Measurements from ENCODE around the gene TSPAN5. TPM values are rescaled to one million over a fixed set of nuclear protein-coding genes. Genes with fewer than 3 reads are reported as not detected.

TSPAN5 gene
- total RNA-seq, 1 donor from 2014 or later: 0.43 TPM

DNA sequence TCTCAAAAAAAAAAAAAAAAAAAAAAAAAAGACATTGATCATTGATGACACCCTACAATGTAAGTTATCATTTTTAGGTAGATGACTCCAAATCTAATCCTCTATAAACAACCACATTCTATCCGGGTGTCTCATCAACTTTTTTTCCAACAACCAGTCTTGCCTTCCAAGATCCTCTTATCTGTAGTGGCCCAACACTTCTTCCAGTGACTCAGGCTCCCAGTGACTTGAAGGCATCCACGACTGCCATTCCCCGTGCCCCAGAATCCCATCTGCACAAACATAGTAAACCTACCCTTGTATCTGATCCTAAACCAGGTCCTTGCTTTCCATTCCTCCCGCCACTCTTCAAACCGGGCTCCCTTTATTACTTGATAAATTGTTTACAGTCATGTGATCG lies 15.6 kb upstream of the TSPAN5 start:
- DNase-seq (ENCODE audit: low spot score): no peak

DNA sequence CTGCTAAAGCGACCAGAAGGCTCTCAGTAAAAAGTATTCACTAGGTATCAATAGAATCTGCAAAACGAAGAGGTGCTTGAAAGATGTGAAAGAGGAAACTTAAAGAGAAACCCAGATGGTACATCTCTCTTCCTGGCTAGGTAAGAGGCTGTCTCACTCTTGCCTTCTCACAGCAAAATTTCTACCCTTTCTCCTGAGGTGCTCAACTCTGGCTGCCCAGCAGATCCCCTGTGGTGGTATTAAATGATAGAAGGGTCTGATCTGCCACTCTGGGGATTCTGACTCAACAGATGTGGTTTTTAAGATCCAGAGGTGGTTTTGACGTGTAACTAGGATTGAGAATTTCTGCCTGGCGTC lies 14.9 kb upstream of the TSPAN5 start:
- no peak for ATAC-seq
- DNase-seq (ENCODE audit: low spot score): no peak

More for the DNA sequence above, 15.6 kb upstream of the TSPAN5 start:
- no peak for ATAC-seq

DNA sequence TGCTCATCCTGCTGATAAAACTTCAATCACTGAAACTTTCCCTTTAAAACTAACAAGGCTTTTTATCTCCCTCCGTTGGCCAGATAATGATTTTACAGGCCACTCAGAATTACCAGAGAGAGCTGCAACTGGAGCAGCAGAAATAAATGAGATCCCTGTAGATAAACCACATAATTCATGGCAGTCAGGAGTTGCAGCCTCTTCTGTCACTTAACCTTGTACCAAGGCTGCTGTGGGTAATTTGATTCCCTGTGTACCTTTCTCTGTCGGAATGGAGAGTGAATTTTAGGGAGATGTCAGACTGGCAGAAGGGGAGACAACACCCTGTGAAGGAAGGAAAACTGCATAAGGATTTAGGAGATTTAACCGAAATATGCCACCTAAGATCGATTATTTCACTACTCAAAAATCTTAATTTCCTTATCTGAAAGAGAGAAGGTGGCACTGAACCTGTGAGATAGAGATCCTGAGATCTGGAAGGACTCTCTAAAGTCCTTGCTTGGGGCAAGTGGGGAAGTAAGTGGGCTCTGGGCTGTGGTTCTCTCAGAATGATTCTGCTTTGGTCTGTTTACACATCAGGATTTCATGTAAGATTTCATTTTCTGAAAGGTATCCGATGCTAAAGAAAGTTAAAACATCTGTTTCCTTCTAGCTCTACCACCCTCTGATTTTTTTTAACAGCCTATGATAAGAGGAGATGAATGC lies 14.3 kb upstream of the TSPAN5 start:
- ATAC-seq (no peak), DNase-seq (ENCODE audit: low spot score) (no peak)

DNA sequence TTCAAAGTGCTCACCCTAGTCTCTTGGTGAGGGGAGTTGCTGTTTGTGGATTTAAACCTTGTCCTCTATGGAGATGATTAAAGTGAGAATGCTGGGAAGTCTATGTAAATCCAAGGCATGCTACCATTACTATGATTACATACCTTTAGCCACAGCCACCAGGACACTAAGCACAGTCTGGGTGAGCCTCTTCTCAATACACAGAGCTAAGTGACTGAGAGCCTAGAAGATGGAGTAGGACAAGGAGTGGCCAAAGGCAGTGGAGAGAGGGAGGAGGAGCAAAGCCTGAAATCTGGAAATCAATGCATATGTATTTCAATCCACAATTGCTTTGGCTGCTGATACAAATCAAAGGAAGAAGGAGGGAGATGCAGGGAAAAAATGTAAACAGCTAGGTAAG lies 12.7 kb upstream of the TSPAN5 start:
- DNase-seq (ENCODE audit: low spot score) (no peak), ATAC-seq (no peak)

DNA sequence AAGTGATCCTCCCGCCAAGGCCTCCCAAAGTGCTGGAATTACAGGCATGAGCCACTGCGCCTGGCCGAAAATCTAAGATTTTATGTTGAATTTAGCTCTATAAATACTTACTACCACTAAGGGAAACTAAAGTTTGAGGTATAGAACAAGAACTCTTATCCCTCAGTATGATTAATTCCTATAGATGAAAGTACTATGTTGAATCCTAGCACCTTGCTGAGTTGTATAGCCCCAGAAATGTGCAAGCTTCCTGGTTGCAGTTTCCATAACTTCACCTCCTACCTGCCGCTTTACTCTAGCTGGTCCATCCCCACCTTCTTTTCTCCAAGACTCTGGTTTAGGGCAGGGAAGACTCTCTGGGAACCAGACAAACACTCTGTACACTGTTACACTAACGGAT lies 11.8 kb upstream of the TSPAN5 start:
- ATAC-seq (no peak), DNase-seq (ENCODE audit: low spot score) (no peak)

DNA sequence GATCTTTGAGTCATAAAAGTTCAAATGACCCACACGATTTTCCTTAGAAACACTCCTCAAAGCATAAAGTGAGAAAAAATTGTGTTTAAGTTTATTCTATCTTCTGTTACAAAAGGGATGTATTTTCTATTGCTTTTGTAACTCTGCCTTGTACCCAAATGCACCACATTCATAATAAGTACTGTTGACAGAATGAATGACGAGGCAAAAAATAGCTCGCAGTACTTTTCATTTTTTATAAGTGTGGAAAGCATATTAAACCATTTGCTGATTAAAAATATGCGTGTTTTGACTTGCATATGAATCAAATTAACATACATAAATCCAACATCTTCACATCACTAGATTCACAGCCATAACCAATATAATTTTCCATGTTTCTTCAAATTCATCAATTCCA lies 11.2 kb upstream of the TSPAN5 start:
- no peak for ATAC-seq
- no peak for DNase-seq (ENCODE audit: low spot score)

DNA sequence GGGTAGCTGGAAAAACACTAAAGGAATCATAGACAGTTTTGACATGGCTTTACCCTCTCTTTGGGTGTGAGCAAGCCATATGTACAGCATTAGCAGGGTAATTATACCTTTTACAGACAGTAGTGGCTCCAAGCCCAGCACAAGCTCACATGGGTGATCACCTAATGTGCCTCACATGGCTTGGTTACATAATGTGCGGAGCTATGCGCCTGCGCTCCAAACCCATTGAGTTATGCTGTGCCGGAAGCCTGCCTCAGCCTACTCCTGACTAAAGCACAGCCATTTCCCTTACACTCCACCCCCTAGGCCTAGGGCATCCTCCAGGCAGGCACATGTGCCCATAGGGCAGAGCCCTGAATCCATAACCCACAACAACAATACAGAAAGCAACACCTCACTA lies 6.5 kb upstream of the TSPAN5 start:
- DNase-seq (ENCODE audit: low spot score) (no peak), ATAC-seq (no peak)

DNA sequence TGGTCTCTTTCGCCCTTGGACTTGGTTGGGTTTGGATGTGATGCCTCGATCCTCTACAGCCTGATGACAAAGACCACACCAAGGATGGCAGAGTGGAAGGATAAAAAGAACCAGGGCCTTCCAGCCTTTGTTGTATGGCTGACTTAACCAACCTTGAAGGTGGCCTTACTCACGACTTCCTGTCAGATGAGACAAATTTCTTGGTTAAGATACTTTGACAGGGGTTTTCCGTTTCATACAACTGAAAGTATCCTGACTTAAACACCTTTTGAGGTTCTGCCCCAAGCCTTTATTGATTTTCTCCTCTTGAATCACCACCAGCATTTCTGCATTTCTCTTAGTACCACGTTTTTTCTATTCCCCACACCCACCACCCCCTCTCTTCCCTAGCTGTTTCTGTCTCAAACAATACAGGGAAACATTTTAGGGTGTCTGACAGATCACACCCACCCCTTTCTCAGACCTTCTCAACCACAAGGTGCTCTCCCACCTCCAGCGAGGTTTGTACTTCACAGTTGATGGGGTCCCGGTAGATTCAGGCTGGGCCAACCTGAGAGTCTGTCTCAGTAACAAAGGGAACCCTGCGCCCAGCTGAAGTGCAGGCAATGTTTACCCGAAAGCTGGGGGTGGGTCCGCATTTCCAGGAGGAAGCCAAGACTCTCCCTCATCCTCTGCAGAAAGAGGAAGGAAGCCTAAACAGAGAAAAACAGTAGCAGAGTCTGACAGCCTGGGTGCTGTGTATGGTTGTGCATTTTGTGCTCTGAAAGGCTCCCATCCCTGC lies 5.0 kb upstream of the TSPAN5 start:
- ATAC-seq (peak; percentile 19), DNase-seq (ENCODE audit: low spot score) (no peak)

DNA sequence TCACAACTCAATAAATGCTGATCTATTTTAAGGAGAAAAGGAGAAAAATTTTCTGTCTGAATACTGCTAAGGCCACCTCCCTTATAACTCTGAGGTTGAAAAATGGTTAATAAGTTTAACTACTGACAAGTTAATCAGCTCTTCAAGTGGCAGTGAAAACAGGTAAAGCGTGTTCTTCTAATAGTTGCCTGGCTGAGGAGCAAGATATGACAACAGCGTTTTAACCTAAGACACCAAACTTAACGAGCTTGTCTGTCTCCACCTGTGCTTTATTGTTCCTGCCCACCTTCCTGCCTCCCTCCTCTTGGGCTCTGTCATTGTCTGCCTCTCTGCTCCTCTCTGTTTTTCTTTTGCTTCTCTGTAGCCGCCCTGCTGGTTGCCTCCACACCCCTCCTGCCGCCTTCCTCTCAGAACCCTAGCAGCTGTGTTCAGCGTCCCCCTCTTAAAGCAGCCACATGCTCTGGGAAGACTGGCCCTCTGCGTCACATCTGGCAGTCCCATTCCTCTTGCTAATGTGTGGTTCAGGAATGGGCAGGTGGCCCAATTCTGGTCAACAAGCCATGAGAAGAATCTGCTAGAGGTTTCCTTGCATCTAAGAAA lies 4.3 kb upstream of the TSPAN5 start:
- DNase-seq (ENCODE audit: low spot score) (no peak), ATAC-seq (no peak)

DNA sequence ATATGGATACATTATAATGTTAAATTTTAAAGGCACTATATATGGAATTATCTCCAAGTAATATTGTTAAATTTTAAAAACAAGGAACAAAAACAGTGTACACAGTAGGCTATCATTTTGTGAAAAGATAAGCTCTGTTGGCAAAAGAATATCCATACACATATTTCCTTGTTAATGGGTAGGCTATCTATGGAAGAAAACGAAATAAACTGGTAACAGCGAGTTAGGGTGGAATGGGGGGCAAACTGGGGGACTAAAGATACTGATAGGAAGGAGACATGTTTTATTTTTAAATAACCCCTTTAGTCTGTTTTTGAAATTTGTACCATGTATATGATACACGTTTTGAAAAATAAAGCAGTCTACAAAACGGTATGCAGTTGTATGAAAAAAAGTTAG lies 3.6 kb upstream of the TSPAN5 start:
- ATAC-seq (no peak), DNase-seq (ENCODE audit: low spot score) (no peak)

DNA sequence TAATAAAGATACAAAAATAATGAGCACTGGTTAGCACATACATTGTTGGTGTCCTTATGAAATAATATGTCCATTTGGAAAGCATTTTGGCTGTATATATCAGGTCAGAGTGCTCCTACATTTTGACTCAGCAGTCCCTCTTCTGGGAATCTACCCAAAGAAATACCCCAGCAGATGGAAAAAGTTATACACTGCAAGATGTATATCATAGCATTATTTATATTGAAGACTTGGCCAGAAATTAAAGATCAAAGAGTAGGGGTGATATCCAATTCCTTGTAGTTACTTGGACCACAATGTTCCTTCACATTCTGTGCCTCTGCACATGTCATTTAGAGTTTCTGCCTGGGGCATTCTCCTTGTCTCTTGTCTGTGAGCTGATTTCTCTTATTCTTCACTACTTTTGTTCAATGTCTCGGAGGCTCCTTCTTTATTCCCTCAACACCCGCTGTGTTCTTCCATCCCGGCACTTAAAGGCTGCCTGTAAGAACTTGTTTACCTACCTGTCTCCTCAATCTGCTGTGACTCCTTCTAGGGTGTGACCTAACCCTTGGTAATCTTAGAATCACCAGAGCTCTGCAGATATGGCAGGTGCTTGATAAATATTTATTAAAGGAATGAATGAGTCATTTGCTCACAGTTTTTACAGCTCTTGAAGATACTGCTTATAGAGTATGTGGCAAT lies 3.1 kb upstream of the TSPAN5 start:
- ATAC-seq: no peak
- DNase-seq (ENCODE audit: low spot score): no peak

DNA sequence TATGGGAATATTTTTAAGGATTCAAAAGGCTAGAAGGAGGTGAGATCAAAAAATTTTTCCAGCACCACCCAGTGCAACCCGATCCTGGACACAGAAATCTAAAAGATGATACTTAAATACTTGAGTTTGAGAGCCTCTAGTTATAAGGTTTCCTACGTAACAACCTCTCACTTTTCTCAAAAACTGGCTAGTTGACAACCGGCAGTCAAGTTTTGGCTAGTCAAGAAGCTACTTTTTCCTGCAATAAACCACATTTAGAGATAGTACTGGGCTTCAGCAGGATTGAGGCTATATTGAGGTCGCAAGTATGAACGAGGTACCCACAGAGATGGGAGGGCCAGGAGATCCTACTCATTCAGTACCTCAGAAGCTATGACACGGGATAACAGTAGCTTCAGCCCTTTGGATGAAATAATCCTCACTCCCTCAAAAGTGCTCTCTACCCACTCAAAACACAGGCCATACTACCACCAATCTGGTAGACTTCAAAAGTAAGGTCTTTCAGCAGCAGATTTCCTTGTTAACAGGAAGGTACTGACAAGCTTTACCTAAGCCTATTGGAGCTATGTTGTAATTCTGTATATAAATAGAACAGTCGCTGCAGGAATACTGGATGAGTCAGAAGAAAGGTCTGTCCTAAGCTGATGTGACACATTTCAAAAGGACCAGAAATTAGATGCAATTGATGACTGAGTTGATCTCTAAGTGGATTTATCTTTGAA lies 1.5 kb upstream of the TSPAN5 start:
- DNase-seq (ENCODE audit: low spot score) (no peak), ATAC-seq (no peak)

DNA sequence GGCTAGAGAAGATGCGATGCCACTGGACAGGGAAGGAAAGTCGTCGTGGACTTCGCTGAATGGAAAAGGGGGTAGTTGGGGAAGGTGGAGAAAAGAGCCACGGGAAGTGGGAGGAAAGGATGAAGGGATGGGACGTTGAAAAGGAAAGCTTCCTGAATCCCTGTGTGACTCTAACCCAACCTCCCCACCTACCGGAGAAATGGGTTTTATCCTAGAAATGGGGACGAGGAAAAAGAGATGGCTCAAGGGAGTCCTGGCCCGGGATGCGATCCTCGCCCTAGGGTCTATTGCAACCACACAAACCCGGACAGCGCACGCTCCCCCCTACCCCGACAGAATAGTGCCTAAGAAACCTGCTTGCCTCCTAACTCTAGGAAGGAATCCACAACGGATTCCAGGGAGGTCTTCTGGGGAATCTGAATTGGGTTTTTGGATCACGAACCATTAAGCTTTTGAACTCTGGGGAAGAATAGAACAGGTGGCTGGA lies 738 bp upstream of the TSPAN5 start:
- ATAC-seq: no peak
- DNase-seq (ENCODE audit: low spot score): no peak

DNA sequence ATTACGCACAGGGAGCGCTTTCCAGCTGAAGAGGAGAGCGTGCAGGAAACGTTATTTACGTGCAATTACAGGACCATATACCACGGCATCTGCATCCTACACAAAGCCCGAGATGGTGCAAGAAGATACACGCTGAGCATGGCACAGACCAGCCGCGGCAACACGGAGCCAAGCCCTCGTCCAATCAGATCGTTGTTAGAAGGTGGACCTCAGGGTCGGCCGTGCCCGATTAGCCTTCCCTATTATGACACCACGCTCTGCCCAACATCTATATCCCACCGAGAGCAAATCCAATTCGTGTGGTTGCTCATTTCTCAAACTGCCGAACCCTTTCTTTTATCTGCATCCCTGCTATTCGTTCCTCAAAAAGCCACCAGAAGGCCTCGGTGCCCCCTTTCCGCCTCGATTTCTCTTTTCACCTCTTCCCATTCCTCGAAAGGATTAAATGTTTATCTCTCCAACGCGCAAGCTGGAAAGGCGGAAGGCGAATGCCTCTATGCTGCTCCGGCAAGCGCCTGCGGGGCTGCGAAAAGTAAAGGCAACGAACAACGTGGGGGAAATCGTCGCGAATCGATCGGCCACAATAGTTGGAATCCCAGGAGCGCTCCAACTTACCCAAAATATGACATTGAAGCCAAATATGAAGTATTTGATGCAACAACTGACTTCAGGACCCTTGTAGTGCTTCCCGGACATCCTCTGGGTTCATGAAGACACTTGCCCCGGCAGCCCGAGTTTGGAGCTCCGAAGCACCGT lies 702 bp downstream of the TSPAN5 start:
- DNase-seq (ENCODE audit: low spot score): no peak

DNA sequence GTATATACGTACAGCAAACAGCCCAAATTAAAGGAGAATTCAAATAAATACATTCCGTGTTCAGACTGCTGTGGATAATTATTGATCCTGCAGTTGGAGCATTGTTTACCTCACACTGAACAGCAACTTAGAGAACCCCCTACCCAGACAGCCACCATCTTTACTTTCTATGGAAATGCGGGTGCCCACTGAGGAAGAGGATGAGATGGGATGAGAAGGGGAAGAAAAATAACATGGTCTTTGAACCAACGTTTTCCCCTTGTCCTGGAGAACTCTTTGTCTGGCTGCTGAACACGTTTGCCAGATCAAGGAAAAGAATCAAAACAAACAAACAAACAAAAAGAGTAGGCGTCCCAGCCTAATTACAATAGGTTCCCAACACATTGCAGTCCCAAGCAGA lies 1.5 kb downstream of the TSPAN5 start:
- ATAC-seq (no peak), DNase-seq (ENCODE audit: low spot score) (no peak)

More for the DNA sequence above, 702 bp downstream of the TSPAN5 start:
- ATAC-seq: no peak

DNA sequence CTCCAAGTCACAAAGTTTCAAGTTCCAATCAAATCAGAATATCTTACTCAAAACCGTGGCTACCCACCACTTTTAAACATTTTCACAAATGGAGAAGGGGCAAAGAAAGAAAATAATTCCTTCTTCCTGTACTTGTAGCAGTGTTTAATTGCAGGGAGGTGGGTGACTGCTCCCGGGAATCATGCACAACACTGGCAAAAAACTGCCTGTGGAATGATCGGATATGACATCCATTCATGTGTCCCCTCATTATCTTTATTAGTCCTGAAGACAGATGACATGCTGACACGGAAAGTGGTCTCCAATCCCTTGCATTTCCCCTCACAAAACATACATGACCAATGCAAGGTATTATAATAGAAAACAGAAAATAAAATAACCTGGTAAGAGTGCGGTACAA lies 2.0 kb downstream of the TSPAN5 start:
- no peak for DNase-seq (ENCODE audit: low spot score)
- ATAC-seq: no peak

DNA sequence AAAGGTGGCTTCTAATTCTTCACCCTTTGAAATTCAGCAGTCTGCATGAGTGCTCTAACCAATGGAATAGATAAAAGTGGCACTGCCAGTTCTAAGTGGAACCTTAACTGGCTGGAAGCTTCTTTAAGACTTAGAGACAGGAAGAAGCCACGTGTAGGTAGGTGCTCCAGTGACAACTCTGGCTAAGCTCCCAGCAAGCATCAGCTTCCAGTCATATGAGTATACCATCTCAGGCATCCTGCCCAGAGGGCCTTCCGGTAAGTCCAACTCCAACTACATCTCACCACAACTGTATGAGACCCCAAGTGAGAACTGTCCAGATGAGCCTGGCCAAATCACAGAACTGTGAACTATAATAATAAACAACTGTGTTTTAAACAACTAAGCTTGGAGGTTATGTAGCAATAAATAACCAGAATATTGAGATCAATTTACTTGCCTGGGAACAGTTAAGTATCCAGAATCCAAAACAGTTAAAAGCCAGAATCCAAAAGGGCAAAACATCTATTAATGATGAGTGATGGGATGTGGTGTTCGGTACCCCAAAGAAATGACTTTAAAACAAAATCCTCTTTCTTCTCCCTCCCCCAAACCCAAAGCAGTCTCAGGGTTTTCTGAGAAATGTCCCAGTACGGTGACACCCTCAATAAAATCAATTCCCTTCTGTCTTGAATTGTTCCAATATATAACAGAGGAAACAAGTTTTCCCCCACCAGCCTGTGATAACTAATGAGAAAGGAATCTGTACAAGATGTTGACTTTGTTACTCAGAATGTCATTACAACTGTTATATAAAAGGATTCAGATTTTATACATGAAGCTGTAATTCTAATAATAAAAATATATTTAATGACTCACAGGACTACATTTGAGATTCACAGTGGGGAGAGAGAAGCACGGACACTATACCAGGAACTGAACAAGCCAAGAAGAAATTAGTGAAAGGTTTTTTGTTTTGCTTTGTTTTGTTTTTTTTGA lies 4.2 kb downstream of the TSPAN5 start:
- ATAC-seq (no peak), DNase-seq (ENCODE audit: low spot score) (no peak)

DNA sequence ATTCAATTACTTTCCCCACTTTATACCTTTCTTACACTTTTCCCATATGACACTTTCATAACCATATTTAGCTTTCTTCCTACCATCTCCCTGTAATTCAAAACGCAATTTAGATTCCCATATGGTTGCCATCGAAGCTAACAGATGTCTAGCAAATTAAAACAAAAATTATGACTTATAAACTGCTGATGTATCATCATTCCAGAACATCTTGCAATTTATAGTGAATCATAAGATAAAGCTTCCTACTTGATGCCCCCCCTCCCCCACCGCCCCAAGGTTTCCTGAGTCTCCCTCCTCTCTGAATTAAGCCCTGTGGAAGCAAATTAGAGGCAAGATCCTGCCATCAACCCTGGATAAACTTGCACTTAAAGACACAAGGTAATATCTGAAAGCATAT lies 5.4 kb downstream of the TSPAN5 start:
- ATAC-seq (no peak), DNase-seq (ENCODE audit: low spot score) (no peak)

DNA sequence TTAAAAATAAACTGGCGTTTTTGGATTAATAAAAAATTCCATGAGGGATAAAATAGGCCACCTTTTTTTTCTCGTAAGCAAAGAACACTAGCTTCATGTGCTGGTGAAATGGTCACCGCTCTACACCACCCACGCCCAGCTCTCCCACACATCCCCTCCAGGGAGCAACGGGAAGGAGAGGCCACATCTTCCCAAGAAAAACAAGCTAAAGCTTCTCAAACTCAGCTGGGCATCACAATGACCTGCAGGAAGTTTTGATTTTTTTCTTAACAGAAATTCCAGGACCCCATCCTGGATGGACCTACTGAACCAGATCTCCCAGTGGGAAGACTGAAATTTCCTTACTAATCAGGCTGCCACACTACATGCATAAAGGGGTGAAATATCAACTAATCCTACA lies 9.8 kb downstream of the TSPAN5 start:
- no peak for ATAC-seq
- no peak for DNase-seq (ENCODE audit: low spot score)
